MM.1S (cell line): ENCODE results near the gene MTFR2.

Experiments used
- CTCF ChIP-seq: fragments of 300-600 bp; sonication (generic); IDR thresholded peaks from 2 replicates; pipeline ENCODE4 v1.5.1; 2016; ENCODE audit warnings: antibody characterized with exemption, low read length, mixed read lengths
- EZH2 ChIP-seq: fragments of 300-600 bp; sonication (generic); optimal IDR thresholded peaks from 2 replicates; pipeline ENCODE3; 2017; ENCODE audit warnings: low read depth, mild to moderate bottlenecking, antibody characterized with exemption, low read length, mixed read lengths
- EZH2phosphoT487 ChIP-seq: fragments of 300-600 bp; sonication (generic); IDR thresholded peaks from 2 replicates; pipeline ENCODE4 v1.6.1; 2018; ENCODE audit warnings: antibody characterized with exemption, low read length

GRCh38 chr6:136289327-136289578 is 39.1 kb upstream of the MTFR2 start:
- no peak for TF ChIP-seq EZH2
- TF ChIP-seq CTCF = no peak
- TF ChIP-seq EZH2phosphoT487 = no peak
